GM12878 (cell line): Measurements from ENCODE around the gene CACNA1D.

ENCODE experiments used
- CTCF ChIP-seq, 3 experiments: IDR thresholded peaks in 2 of 3; conservative IDR thresholded peaks in 1 of 3; 2 replicates each; pipeline ENCODE4 v1.5.1; 2011; ENCODE audit warnings: low read depth in 3 of 3, low read length in 3 of 3, mild to moderate bottlenecking in 3 of 3, control low read depth in 2 of 3, moderate library complexity in 2 of 3, inconsistent platforms in 1 of 3, mixed read lengths in 1 of 3; ENCODE audit not compliant: control insufficient read depth in 2 of 3, insufficient read depth in 1 of 3; ENCODE audit errors: extremely low read depth in 1 of 3
- EGR1 ChIP-seq, 2 experiments: IDR thresholded peaks; 1 replicate in 1 of 2; 2 replicates in 1 of 2; pipeline ENCODE4 v1.6.1; 2011 to 2012; ENCODE audit warnings: low read depth in 2 of 2, low read length in 2 of 2, borderline replicate concordance in 1 of 2, mild to moderate bottlenecking in 1 of 2, moderate library complexity in 1 of 2
- EP300 ChIP-seq, 2 experiments: fragments of 150-350 bp in 1 of 2; IDR thresholded peaks; 2 replicates each; pipeline ENCODE4 v1.6.1; 2011 to 2012; ENCODE audit warnings: low read depth in 2 of 2, low read length in 2 of 2, borderline replicate concordance in 1 of 2, improper control_type of control experiment in 1 of 2, inconsistent platforms in 1 of 2; ENCODE audit not compliant: control insufficient read depth in 1 of 2
- HCFC1 ChIP-seq: fragments of 150-350 bp; IDR thresholded peaks from 2 replicates; pipeline ENCODE4 v1.6.1; 2014; ENCODE audit warnings: low read length
- MEF2B ChIP-seq: fragments of 450-650 bp; IDR thresholded peaks from 2 replicates; pipeline ENCODE4 v1.6.1; 2018; ENCODE audit warnings: mild to moderate bottlenecking, moderate library complexity; ENCODE audit not compliant: partially characterized antibody, poor library complexity, severe bottlenecking
- MYB ChIP-seq: fragments of 150-350 bp; IDR thresholded peaks from 2 replicates; pipeline ENCODE4 v1.6.1; 2014; ENCODE audit warnings: mild to moderate bottlenecking, low read depth, low read length, borderline replicate concordance
- NFYA ChIP-seq: IDR thresholded peaks from 2 replicates; pipeline ENCODE4 v1.6.1; 2011; ENCODE audit warnings: low read depth, mild to moderate bottlenecking, low read length, improper control_type of control experiment, borderline replicate concordance
- PML ChIP-seq: IDR thresholded peaks from 2 replicates; pipeline ENCODE4 v1.6.1; 2012; ENCODE audit warnings: low read length, inconsistent platforms
- POLR2A ChIP-seq: IDR thresholded peaks from 2 replicates; pipeline ENCODE4 v1.6.1; 2011; ENCODE audit warnings: low read depth, mild to moderate bottlenecking, low read length
- POLR2AphosphoS5 ChIP-seq: IDR thresholded peaks from 2 replicates; pipeline ENCODE4 v1.6.1; 2011; ENCODE audit warnings: mild to moderate bottlenecking, low read length, inconsistent platforms
- RBBP5 ChIP-seq: fragments of 200-600 bp; sonication (generic); conservative IDR thresholded peaks from 2 replicates; pipeline ENCODE4 v1.6.1; 2016
- RFX5 ChIP-seq: IDR thresholded peaks from 2 replicates; pipeline ENCODE4 v1.6.1; 2011; ENCODE audit warnings: low read depth, low read length, improper control_type of control experiment
- SMC3 ChIP-seq: IDR thresholded peaks from 2 replicates; pipeline ENCODE4 v1.6.1; 2011; ENCODE audit warnings: low read length, improper control_type of control experiment, borderline replicate concordance
- SUZ12 ChIP-seq: fragments of 200-600 bp; sonication (generic); IDR thresholded peaks from one replicate; pipeline ENCODE4 v1.6.1; 2018; ENCODE audit warnings: antibody characterized with exemption, mild to moderate bottlenecking; ENCODE audit not compliant: unreplicated experiment

- TF ChIP-seq POLR2A (no peak), HCFC1 (no peak), RBBP5 (no peak), RFX5 (no peak), EP300 (IDR thresholded peaks at IDR 0.05; ENCODE audit: borderline replicate concordance in 1 of 2, control insufficient read depth in 1 of 2, low read depth in 2 of 2, low read length in 2 of 2) (no peak), PML (no peak), CTCF (IDR thresholded peaks at IDR 0.05 in 2 of 3, conservative IDR thresholded peaks at IDR 0.05 in 1 of 3; ENCODE audit: control insufficient read depth in 2 of 3, extremely low read depth in 1 of 3, insufficient read depth in 1 of 3, low read depth in 3 of 3, low read length in 3 of 3) (no peak), SMC3 (no peak), SUZ12 (no peak), MYB (no peak), MEF2B (no peak), EGR1 (IDR thresholded peaks at IDR 0.05; ENCODE audit: borderline replicate concordance in 1 of 2, low read depth in 2 of 2, low read length in 2 of 2) (no peak), NFYA (no peak), POLR2AphosphoS5 (no peak)
Observed at GRCh38 chr3:53690521-53690920, 196.1 kb downstream of the CACNA1D start.
